Fibroblast of skin of right biceps (primary cell): ENCODE data around the gene ACE.

ENCODE experiments used
- DNase-seq: peaks from one replicate; pipeline ENCODE4 v3.0.0-alpha.2; 2013

Gene ACE

DNA sequence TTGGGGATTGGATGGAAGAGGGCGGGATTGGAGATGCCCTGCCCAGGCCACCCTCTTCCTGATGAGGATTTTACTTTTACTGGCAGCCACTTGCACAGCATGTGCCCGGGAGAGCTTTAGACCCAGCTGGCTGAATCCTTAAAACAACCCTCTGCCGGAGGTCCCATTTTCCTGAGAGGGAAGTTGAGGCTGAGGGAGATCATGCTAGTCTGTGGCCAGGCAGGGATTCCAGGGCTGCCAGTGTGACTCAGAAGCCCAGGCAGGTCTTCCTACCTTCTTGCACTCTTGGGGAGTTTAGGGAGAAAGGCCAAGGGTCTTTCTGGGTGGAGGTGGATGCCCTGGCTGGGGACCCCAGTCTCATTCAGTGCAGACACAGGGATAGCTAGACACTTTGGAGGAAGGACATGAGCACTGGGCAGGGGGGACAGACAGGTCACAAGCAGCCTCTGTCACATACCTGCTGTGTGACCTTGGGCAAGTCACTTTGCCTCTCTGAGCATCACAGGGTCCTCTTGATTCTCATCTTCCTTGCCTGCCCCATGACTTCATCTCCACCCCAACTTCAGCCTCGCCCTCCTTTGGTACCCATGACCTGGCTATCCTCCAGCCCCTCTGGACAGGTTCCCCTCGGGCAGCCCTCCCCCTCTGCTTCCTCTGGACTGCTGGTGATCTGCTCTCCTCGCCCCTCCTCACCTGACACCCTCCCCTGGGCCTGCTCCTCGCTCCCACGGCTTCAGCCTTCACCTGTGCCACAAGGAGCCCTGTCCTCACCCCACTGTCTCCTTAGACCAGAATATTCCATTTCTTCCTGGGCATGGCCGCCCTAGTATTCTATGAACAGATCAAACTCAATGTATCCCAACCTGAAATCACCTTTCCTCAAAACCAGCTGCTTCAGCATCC lies 62.1 kb downstream of the ACE start:
- no peak for DNase-seq

DNA sequence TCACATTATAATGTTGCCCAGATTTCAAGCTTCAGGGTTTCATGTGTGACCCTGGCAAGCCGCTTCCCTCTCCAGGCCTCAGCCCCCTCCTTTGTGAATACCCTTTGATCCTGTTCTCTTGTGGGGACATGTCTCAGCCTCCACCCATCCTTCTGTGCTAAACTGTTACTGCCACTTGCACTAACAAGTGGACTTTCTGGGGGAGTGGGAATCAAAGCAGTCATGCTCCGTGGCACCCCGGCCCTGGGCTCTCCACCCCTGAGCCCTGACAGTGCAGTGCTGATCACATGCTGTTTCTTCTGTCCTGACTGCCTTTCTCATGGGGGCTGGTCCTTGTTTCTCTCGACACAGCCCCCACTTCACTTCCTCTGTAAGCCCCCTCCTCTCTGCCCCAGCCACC lies 63.7 kb downstream of the ACE start:
- DNase-seq, result no peak

DNA sequence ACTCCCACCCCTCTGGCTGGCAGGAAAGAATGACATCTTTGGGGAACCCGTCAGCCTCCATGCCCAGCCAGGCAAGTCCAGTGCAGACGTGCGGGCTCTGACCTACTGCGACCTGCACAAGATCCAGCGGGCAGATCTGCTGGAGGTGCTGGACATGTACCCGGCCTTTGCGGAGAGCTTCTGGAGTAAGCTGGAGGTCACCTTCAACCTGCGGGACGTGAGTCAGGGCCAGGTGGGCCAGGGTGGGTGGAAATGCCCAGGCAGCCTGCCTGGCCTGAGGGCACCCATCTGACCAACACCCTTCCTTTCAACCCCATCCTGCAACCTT lies 65.3 kb downstream of the ACE start:
- DNase-seq, result no peak

DNA sequence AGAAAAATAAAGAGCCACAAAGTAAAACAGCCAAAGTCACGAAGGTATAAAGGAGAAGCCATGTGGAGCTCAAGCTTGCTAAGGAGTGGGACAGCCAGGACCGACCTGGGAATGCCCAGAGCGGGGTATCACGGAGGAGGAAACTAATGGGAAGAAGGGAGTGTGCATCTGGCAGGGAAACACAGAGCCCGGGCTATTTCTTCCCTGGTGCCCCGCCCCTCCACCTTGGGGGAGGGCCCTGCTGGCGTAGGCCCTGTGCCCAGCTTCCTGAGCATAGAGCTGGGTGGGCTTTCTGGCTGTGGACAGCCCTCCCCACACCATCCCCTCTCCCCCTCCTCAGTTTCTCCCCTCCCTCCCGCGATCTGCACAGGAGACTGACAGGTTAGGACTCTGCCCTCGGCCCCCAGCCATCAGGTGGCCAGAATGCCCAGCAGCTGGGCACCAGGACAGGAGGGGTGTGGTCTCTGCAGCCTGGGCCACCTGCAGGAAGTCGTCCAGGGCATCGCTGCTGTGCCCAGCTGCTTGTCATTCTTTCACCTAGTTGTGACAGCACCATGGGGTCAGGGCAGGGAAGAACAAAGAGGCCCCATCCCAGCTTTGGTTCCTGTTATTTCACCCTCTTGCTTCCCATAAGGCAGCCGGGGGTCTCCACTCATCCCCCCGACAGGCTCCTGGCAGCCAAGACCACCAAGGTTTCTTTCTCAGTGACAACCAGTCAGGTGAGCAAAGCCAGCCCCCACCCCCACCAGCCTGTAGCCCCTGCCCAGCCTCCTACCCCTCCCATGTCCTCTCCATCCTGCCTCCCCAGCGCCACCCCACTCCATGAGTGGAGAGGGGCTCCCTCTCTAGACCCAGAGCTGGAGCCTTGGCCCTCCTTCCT lies 66.3 kb downstream of the ACE start:
- DNase-seq, result no peak

DNA sequence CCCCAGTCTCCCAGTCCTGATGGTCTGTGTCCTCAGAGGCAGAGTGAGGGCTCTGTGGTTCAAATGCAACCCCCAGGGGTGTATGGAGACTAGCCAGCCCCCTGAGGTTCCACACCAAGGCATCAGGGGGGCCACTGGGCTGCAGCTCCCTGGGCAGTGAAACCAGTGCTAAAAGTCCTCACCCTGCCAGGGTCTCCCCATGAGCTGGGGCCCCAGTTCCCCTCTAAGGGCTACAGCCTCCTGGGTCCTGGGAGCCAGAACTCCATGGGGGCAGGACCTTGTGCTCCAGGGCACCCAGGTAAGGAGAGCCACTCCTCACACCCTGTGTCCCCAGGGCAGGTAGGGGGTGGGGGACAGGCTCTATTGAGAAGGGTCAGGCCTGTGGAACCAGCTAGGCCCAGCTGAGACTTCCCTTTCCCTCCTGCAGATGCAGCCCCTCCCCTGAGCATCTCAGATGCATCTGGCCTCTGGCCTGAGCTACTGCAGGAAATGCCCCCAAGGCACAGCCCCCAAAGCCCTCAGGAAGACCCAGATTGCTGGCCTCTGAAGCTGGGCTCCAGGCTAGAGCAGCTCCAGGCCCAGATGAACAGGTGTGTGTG lies 67.1 kb downstream of the ACE start:
- no peak for DNase-seq

DNA sequence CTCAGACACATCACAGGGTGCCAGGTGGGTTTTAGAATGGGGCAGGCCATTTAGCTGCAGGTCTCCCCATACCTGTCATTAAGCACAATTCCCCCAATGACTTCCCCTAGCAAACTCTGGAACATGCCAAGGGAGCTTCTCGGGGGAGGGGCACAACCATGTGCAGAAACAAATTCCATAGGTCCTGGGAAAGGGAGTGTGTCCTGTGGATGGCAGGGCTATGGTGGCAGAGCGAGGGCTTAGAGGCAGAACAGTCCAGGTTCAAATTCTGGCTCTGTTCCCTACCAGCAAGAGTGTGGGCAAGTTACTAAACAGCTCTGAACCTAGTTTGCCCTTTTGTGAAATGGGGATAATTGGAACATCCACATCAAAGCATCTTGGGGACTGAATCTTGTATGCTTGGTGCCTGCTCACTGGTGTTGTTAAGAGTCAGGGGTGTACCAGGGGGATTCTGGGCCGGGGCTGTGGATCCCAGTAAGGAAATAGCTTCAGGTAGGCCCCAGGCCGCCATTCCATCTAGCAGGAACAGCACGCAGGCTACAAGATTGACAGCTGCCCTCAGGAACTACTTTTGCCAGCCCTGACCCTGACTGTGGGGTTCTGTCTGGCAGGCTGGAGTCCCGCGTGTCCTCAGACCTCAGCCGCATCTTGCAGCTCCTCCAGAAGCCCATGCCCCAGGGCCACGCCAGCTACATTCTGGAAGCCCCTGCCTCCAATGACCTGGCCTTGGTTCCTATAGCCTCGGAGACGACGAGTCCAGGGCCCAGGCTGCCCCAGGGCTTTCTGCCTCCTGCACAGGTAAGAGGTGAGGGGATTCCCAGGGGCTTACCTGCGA lies 67.8 kb downstream of the ACE start:
- DNase-seq, result no peak

DNA sequence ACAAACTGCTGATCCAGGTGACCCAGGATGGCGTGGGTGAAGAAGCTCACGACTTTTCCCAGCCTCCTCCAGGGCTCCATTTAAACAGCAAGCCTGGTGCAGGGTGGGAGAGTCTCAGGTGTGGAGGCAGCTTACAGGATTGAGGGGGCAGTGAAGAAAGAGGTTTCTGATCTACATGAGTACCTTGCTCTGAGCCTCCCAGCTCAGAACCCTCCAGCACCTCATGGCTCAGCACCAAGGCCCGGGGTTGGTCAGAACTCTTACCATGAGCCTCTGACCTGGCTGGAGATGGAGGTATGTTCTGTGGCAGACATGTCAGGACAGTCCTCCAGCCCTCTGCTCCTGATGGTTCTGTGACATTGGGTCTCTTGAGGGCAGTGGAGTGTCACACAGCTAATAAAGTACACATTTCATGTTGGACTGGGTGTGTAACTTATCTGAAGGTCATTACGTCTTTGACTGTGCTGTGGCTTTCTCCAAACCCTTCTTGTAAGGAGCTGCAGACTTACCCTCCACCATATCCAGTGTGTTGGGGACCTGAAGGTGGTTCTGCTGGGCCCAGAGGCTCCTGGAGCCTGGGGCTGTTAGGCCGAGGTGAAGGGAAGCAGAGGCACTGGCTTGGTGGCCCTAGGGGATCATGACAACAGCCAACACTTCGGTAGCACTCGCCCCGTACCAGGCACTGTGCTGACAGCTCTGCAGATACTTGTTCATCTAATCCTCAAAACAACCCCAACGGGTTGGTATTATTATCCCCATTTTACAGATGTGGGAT lies 69.6 kb downstream of the ACE start:
- DNase-seq, result no peak

DNA sequence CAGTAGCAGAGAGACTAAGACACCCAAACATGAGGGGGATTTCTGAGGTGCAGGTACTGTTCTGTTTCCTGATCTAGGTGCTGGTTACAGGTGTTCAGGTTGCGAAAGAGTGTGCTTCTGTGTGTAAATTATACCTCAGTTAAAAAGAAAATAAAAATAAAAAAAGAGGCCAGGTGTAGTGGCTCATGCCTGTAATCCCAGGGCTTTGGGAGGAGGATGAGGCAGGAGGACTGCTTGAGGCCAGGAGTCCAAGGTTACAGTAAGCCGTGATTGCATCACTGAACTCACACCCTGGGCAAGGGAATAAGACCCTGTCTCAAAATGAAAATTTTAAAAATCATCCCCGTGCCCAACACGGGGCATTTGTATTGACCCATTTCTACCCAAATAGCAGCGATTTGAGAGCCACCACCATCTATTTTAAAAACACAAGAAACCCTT lies 70.2 kb downstream of the ACE start:
- DNase-seq, result no peak
